ENCODE results near the gene SDSL.

The SDSL gene

GRCh38 chr12:113420996-113421595 lies 1.1 kb upstream of the SDSL start:
- no peak for DNase-seq (ENCODE audit: low spot score)

- DNase-seq (ENCODE audit: low spot score) = no peak
These were observed 898 bp downstream of the SDSL start for GRCh38 chr12:113422886-113423669.

- DNase-seq (ENCODE audit: low spot score) = no peak
These were observed 2.3 kb downstream of the SDSL start for GRCh38 chr12:113424456-113424855.

DNA sequence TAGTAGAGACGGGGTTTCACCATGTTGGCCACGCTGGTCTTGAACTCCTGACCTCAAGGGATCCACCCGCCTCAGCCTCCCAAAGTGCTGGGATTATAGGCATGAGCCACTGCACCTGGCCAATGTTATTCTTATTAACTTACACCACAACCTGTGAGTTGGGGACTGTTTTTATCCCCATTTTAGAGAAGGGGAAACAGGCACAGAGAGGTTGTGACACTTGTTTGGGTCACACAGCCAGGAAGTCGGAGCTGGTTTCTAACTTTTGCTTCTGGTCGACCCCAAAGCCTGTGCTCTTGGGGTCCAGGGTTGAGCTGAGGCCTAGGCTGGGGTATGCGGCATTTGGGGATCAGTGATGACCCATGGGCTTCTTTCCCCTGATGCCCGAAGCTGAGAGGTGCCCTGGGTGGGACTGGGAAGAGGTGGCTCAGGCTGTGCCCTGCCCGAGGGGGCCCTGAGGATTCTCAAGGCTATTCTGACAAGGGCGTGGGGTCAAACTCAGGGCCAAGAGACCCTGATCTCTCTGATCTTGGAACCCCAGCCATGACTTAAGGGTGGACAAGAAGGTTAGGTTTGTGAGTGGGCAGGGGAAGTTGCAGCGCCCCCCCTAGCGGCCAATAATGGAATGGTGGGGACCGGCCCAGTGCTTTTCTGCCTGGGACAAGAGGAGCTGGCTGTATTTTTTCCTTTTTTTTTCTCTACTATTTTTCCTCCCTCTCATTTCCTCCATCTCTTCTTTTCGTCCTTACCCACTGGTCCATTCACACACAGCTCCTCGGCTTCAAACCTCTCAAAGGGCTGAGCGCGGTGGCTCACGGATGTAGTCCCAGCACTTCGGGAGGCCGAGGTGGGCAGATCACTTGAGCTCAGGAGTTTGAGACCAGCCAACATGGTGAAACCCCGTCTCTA lies 3.0 kb downstream of the SDSL start:
- DNase-seq (ENCODE audit: low spot score) = peak; percentile 32

DNA sequence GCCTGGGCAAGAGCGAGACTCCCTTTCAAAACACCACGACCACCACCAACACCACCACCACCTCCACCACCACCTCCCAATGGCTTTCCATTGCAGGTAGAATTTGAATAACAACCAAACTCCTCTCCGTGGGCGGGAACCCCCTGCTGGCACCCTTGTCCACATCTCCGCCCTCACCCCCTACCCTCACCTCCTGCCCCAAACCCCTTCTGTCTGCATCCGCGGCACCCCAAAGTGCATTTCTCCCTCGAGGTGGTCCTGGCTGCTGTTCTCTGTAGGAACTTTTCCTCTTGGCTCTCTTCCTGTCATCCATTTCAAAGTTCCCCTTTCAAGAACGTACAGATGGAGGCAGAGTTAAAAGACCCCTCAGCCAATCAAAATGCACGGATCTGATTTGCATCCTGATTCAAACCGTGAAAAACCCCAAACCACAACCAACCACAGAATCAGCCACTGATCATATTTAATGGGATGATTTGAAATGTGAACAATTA lies 3.8 kb downstream of the SDSL start:
- DNase-seq (ENCODE audit: low spot score) = no peak

- DNase-seq (ENCODE audit: low spot score) = no peak
These were observed 5.7 kb downstream of the SDSL start for GRCh38 chr12:113427882-113428281.

DNA sequence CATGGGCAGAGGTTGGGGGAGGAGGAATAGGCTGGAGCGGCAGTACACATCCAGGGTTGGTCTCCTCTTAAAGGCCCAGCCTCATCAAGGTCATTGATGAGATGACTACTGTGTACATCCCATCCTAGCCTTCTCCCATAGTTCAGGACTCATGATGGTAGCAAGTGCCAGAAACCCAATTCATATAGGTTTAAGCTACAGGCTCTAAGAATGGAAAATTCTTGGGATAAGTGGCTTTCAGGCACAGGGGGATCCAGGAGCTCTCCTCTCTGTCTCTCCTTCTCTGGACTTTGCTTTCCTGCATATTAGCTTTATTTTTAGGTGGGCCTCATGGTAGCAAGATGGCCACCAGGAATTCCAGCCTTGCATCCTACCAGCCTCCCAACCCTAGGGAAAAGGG lies 6.3 kb downstream of the SDSL start:
- DNase-seq (ENCODE audit: low spot score) = no peak

GRCh38 chr12:113432986-113433385 lies 10.8 kb downstream of the SDSL start:
- no peak for DNase-seq (ENCODE audit: low spot score)

DNA sequence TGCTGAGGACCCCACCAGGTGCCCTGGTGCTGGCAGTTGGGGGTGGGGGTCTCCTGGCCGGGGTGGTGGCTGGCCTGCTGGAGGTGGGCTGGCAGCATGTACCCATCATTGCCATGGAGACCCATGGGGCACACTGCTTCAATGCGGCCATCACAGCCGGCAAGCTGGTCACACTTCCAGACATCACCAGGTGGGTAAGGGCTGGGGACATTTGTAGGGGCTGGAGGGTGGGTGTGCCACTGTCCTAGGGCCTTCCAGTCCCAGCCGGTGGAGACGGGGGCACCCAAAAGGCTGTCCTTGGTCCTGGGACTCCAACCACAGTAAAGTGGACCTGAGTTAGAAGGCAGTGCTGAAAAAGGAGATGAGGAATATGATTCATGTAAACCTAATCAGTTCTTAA lies 13.2 kb downstream of the SDSL start:
- no peak for DNase-seq (ENCODE audit: low spot score)

- no peak for DNase-seq (ENCODE audit: low spot score)
These were observed 14.4 kb downstream of the SDSL start for GRCh38 chr12:113436586-113436985.

DNA sequence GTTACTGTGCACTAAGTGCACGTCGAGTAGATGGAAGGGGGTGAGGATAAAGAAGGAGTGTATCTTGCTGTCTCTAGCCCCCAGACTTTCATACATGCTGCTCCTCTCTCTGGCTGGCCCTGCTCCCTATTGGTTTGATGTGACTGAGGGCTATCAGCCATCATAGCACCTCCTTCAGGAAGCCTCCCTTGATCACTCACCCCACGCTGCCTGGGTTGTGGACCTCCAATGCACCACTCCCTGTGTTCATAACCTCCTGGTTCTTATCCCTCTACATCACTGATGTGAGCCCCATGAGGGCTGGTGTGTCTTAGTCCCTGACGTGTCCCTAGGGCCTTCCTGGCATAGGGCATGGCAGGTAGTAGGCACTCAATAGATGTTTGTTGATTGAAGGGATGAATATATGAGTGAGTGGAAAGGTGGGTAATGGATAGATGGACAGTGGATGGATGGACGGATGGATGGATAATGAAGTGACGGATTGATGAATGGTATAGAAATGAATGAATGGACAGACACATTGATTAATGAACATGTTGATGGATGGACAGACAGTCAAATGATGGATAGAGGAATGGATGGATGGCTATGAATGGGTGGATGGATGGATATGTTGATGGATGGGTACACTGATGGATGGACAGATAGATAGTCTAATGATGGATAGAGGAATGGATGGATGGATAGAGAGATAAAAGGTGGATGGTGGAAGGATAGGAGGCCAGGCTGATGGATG lies 15.0 kb downstream of the SDSL start:
- no peak for DNase-seq (ENCODE audit: low spot score)

DNA sequence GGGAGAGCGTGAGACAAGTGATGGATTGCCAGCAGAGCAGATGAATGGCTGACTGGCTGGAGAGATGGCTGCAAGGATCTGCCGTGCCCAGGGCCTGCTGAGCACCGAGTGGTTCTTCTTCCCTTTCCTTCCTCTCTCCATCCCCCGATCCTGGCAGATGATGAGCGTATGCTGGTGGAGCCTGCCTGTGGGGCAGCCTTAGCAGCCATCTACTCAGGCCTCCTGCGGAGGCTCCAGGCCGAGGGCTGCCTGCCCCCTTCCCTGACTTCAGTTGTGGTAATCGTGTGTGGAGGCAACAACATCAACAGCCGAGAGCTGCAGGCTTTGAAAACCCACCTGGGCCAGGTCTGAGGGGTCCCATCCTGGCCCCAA lies 15.5 kb downstream of the SDSL start:
- DNase-seq (ENCODE audit: low spot score) = no peak

- no peak for DNase-seq (ENCODE audit: low spot score)
These were observed 16.5 kb downstream of the SDSL start for GRCh38 chr12:113438523-113439300.

DNA sequence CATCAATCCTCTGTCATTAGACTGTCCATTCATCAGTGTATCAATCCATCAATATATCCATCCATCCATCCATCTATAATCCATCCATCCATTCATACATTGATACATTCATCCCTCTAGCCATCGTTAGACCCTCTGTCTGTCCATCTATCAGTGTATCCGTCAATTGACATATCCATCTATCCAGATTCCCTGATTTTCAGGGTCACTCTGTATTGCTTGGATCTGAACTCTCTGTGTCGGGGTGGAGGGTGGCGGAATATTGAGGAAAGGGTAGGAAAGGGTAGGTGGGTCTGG lies 17.1 kb downstream of the SDSL start:
- no peak for DNase-seq (ENCODE audit: low spot score)

DNA sequence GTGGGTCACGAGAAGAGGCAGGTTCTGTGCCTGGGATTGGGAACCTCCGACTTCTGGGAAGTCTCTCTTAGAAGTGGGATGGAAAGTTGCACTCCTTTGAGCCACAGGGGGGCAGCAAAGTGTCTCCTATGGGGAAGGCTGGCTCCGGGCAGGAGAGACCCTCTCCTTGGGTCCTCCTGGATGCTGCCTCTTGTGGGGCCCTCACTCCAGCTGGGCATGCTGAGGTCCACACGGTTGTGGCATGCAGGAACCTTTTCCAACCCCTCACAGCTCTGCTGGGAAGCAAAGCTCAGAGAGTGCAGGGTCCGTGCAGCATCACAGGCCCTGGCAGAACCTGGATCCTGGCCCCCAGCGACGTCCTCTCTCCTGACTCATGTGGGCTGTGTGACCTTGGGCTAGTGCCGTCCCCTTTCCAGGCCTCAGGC lies 17.4 kb downstream of the SDSL start:
- peak; percentile 36 for DNase-seq (ENCODE audit: low spot score)

GRCh38 chr12:113440336-113440735 lies 18.2 kb downstream of the SDSL start:
- no peak for DNase-seq (ENCODE audit: low spot score)

- no peak for DNase-seq (ENCODE audit: low spot score)
These were observed 19.0 kb downstream of the SDSL start for GRCh38 chr12:113440947-113441782.

- DNase-seq (ENCODE audit: low spot score) = no peak
These were observed 20.9 kb downstream of the SDSL start for GRCh38 chr12:113443030-113443539.

- no peak for DNase-seq (ENCODE audit: low spot score)
These were observed 23.5 kb downstream of the SDSL start for GRCh38 chr12:113445544-113446171.

GRCh38 chr12:113448873-113449272 lies 26.7 kb downstream of the SDSL start:
- DNase-seq (ENCODE audit: low spot score) = no peak
